Ramos (cell line): ENCODE measurements around the gene ANKRD44.

Experiments
- in situ Hi-C: fragments of 300-500 bp; cut with MboI; formaldehyde crosslinking; loops from one replicate; pipeline ENCODE4 v1.14.3; 2022; ENCODE audit warnings: low sequenced_read_pairs; ENCODE audit not compliant: unreplicated experiment

ANKRD44 gene

GRCh38 chr2:197268786-197269584, 41.6 kb downstream of the ANKRD44 start:
- in situ Hi-C loops, result no loop called here

GRCh38 chr2:197266477-197266876, 44.1 kb downstream of the ANKRD44 start:
- in situ Hi-C loops, result no loop called here

DNA sequence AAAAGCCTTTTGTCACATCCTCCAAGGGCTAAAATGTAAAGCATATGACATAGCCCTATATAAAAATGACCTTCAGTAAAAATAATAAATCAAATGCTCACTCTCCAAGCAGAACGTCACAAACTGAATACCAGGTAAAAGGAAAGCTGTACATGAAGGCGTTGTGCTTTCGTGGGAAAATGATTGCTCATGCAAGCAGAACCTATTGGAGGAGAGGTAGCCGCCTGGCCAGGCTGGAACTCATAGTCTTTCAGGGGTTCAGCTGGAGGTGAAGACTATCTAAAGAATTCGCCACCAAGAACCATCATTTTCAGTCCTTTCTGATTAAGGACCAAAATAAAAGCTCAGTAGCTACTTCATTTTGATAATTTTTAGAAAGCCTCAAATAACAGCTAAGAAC, 44.7 kb downstream of the ANKRD44 start:
- in situ Hi-C loops, result no loop called here

DNA sequence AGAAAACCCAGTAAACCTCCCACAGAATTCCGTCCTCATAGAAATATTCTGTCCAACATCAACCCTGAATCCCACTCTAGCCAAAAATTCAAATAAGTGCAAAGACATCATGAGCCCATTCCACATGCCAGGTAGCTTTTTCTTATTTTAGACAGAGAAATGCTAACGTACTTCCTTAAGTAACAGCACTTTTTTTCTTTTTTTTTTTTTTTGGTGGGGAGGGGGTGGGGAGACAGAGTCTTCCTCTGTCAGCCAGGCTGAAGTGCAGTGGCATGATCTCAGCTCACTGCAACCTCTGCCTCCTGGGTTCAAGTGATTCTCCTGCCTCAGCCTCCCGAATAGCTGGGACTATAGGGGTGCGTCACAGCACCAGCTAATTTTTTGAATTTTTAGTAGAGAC, 45.5 kb downstream of the ANKRD44 start:
- in situ Hi-C loops, result no loop called here

DNA sequence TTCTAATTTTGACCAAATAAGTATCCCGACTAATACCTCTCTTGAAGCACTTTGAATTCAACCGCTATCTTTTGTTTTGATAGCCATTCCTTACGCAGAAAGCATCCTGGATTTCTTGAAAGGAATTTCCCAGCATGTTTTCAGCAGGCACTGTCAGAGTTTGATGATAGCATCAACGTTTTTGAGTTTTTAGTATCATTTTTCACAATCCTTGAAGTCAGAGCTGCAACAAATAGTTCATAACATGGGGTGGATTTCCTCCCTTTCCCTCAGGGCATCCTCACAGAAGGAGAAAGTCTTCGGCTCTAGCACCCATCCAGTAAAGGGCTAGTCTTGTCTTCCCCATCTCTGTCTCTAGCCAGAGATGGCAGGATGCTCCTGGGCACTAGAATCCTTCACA, 46.2 kb downstream of the ANKRD44 start:
- in situ Hi-C loops, result no loop called here

GRCh38 chr2:197263077-197263476, 47.5 kb downstream of the ANKRD44 start:
- in situ Hi-C loops, result no loop called here

DNA sequence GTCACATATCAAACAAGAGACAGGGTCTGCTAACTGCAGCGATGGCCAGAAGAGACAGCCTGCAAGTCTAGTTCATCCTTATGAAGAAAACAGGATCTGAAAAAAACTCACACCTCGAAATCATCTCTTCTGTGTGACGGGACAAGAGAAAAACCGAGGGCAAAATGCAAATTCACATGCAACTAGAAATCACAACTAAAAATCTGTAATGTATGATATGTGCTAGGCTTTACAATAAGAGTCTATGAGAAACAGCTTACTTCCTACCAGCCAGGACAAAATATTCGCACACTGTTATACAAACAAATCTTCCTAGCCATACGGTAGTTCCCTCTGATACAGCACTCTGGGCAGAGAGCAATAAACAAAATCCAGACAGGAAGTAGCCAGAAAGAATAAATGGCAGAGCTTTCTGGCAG, 48.8 kb downstream of the ANKRD44 start:
- in situ Hi-C loops, result no loop called here

DNA sequence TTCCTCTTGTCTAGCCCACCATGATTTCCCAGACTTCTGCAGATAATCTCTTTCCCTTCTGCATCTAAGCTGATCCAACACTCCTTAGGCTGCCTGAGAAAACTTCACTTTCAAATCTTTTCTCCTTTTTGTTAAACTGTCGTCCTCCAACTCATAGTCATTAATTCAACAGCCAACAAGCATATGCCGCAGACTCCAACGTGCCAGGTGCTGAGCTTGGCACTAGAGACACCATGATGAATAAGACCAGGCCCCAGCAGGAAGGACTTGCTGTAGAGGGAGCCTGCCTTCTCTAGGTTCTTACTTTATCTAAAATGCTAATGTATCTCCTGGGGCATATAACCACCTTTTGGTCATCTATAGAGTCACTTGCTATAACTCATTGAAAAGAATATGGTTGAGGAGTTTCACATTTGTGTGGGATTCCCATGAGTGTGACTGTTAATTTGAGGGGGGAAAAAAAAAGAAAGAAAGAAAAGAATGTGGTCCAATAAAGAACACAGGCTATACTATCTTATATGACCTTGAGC, 51.0 kb downstream of the ANKRD44 start:
- in situ Hi-C loops, result no loop called here

GRCh38 chr2:197258580-197258979, 52.0 kb downstream of the ANKRD44 start:
- in situ Hi-C loops, result no loop called here

GRCh38 chr2:197256547-197257170, 53.9 kb downstream of the ANKRD44 start:
- in situ Hi-C loops, result no loop called here

DNA sequence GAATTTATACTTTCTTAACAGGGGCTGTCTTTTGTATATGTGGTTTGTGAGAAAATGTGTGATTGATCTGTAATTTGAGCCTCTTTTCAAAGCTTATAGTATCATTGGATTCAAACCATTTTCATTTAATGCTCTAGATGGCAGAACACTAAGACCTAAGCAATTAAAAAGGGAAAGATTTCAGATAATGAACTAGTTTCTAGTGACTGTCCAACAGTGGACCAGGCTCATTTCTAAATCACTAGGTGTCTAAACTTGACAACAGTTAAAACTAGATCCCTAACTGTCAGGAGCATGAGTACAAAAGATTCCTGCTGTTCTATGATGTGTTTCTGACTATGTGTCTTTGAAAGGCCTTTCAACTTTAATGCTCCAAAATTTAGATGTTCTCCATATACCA, 54.6 kb downstream of the ANKRD44 start:
- in situ Hi-C loops, result no loop called here

- in situ Hi-C loops, result no loop called here
Observed at GRCh38 chr2:197255543-197255942, 55.0 kb downstream of the ANKRD44 start.

DNA sequence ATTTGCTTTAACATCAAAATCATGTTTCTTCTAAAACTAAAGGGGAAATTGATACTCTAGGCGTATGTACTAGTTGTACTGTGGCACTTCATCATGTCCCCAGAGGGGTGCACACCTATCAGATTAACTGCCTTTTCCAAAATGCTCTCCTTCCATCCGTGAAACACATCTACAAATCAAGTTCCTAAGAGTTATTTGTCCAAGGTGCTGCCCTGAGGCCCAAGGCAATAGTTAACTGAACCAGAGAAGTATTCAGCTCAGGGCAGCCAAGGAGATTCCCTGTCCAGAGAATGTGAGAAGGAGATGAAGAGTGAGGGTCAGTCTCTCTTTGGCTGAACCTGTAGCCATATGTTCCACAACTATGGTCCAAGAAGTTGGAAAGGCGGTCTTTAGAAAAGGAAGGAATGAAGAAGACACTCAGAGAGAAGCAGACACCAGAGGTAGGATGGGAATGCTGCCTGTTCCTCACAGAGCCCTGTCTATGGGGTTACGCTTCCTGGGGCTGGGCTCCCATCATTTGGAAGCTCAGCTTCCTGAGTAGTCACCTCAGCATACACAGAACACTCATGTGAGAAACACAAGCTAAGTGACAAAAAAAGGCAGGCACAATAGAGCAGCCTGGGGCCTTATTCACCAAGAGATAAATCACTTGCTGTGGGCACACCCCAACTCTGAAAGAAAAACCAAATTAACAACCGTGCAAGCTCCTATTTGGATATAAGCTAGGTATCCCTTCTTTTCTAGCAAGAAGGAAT, 55.6 kb downstream of the ANKRD44 start:
- in situ Hi-C loops, result no loop called here

GRCh38 chr2:197251576-197251975, 59.0 kb downstream of the ANKRD44 start:
- in situ Hi-C loops, result no loop called here

GRCh38 chr2:197251163-197251562, 59.4 kb downstream of the ANKRD44 start:
- in situ Hi-C loops, result no loop called here

DNA sequence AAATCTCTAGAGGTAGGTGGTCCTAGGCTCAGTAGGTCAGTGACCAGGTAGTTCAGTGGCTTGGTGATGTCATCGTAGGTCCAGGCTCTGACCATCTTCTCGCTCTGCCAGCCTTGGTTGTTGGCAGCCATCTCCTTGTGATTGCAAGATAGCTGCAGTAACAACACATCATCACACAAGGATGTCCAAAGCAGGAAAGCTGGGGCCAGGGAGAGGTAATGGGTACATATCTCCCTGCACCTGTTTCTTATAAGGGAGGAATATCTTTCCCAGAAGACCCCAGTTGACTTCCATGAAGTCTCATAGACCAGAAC, 60.5 kb downstream of the ANKRD44 start:
- in situ Hi-C loops, result no loop called here

DNA sequence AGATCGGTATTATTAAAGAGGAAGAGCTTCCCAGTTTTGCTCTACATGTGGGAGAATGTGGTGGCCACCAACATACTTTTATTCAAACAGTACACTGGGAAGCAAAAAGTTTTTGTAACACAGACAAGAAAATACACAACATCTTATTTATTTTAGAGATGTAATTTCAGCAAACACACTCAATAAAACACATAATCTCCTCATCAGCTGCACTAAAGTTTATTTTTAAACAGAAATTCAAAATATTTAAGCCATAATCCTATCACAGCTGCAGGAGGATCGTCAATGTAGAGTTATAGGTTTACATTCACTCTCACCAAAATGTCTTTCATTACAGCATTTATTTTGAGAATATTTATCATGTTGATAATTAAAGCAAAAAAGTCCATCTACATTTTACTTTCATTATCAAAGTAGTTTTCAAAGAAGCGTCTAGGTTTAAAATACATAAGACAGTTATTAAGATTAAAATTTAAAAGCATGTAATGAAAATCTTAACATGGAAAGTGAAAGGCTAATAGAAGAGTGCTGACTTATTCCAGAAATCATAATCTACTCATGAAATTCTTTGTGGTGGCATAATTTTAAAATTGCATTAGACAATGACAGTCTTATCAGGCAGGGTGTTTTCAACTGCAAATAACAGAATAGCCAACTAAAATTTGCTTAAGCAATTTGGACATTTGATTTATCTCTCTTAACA, 61.0 kb downstream of the ANKRD44 start:
- in situ Hi-C loops, result no loop called here

DNA sequence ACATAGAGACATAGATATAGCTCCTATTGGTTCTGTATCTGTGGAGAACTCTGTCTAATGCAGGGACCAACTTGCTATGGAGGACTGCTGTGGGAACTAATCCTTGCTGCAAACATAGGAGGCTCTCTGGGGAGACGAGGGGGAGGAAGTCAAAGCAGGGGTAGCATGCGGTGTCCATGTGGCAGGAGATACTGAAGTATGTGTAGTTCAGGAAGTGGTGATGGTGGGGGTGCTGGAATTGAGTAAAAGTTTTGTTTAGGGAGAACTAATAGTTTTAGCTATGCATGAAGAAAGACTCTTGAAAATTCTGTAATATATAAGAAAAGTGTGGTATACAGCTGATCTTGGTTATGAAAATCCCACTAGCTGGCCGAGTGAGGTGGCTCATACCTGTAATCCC, 62.0 kb downstream of the ANKRD44 start:
- in situ Hi-C loops, result no loop called here

GRCh38 chr2:197248001-197248401, 62.6 kb downstream of the ANKRD44 start:
- in situ Hi-C loops, result no loop called here

DNA sequence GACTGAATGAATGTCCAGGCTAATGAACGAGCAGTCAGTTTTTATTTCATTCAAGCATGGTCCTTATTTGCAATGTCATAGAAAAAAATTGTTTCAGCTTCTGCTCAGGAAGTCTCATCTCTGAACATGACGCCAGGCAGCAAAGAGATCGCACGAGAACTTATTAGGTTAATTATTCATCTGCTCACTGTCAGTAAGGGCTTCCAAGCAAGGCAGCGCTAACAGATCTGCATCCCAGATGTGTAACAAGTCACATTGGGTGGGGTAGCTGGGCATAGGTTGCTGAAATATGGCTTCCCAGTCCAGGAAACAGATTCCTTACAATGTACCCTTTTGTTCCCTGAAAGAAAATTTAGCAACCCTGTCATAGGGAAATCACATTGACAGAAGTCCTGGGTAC, 63.5 kb downstream of the ANKRD44 start:
- in situ Hi-C loops, result no loop called here
